IPS-11a (cell line): Measurements from ENCODE around the gene ENAM.
"Not testable (repeated sequence)": the region's sequence is repeated elsewhere in the genome, so short reads cannot be mapped to it uniquely, and the experiment has no call there.

ENCODE experiments used
- H3K4me3 ChIP-seq: one replicate; pipeline ENCODE4 v1.5.1; 2013; ENCODE audit warnings: low read depth, low read length, control low read depth

ENAM gene

GRCh38 chr4:70623323-70623722 is 5.2 kb upstream of the ENAM start:
- no peak overlapping the region for H3K4me3 ChIP-seq

GRCh38 chr4:70624226-70624793 is 4.2 kb upstream of the ENAM start:
- H3K4me3 ChIP-seq, result no peak overlapping the region

- no peak overlapping the region for H3K4me3 ChIP-seq
Measured at GRCh38 chr4:70627620-70628019, 924 bp upstream of the ENAM start.

- H3K4me3 ChIP-seq, result no peak overlapping the region
Measured at GRCh38 chr4:70629469-70630090, 1.0 kb downstream of the ENAM start.

GRCh38 chr4:70630162-70630561 is 1.6 kb downstream of the ENAM start:
- no peak overlapping the region for H3K4me3 ChIP-seq

GRCh38 chr4:70632028-70632427 is 3.5 kb downstream of the ENAM start:
- H3K4me3 ChIP-seq, result no peak overlapping the region

GRCh38 chr4:70634482-70634881 is 5.9 kb downstream of the ENAM start:
- no peak overlapping the region for H3K4me3 ChIP-seq

GRCh38 chr4:70637239-70637913 is 8.8 kb downstream of the ENAM start:
- H3K4me3 ChIP-seq, result no peak overlapping the region

GRCh38 chr4:70640192-70640591 is 11.6 kb downstream of the ENAM start:
- no peak overlapping the region for H3K4me3 ChIP-seq

GRCh38 chr4:70650741-70651140 is 22.2 kb downstream of the ENAM start:
- not testable (repeated sequence) for H3K4me3 ChIP-seq

- H3K4me3 ChIP-seq, result no peak overlapping the region
Measured at GRCh38 chr4:70651864-70652506, 23.4 kb downstream of the ENAM start.

GRCh38 chr4:70654605-70655011 is 26.1 kb downstream of the ENAM start:
- H3K4me3 ChIP-seq, result no peak overlapping the region

- H3K4me3 ChIP-seq, result no peak overlapping the region
Measured at GRCh38 chr4:70657326-70657725, 28.8 kb downstream of the ENAM start.

- H3K4me3 ChIP-seq, result no peak overlapping the region
Measured at GRCh38 chr4:70658418-70658817, 29.9 kb downstream of the ENAM start.

- H3K4me3 ChIP-seq, result no peak overlapping the region
Measured at GRCh38 chr4:70660106-70660505, 31.6 kb downstream of the ENAM start.

- not testable (repeated sequence) for H3K4me3 ChIP-seq
Measured at GRCh38 chr4:70661309-70661922, 32.9 kb downstream of the ENAM start.

- H3K4me3 ChIP-seq, result no peak within 1 kb of the TSS
Measured at GRCh38 chr4:70666369-70666768, 37.8 kb downstream of the ENAM start, which contains the start of gene JCHAIN. Gene JCHAIN (minus strand): TSS chr4:70666508. CDS start chr4:70666490, 18 bp downstream.

GRCh38 chr4:70667740-70668535 is 39.4 kb downstream of the ENAM start:
- no peak overlapping the region for H3K4me3 ChIP-seq

GRCh38 chr4:70670332-70671014 is 41.9 kb downstream of the ENAM start:
- H3K4me3 ChIP-seq, result no peak overlapping the region

- no peak overlapping the region for H3K4me3 ChIP-seq
Measured at GRCh38 chr4:70671091-70671490, 42.5 kb downstream of the ENAM start.
